Ramos (cell line): ENCODE measurements around the gene ZNF669.

ENCODE experiments used
- in situ Hi-C: fragments of 300-500 bp; cut with MboI; formaldehyde crosslinking; loops from one replicate; pipeline ENCODE4 v1.14.3; 2022; ENCODE audit warnings: low sequenced_read_pairs; ENCODE audit not compliant: unreplicated experiment

ZNF669 gene

GRCh38 chr1:247077876-247078257 is 26.3 kb downstream of the ZNF669 start:
- in situ Hi-C loops = no loop called here

GRCh38 chr1:247077213-247077612 is 26.9 kb downstream of the ZNF669 start:
- in situ Hi-C loops = no loop called here

GRCh38 chr1:247070645-247071044 is 33.5 kb downstream of the ZNF669 start:
- in situ Hi-C loops = no loop called here

- in situ Hi-C loops = no loop called here
Observed at GRCh38 chr1:247064304-247064703, 39.9 kb downstream of the ZNF669 start.

- in situ Hi-C loops = no loop called here
Observed at GRCh38 chr1:247060771-247061170, 43.4 kb downstream of the ZNF669 start.

- in situ Hi-C loops = no loop called here
Observed at GRCh38 chr1:247056071-247056470, 48.1 kb downstream of the ZNF669 start.

- in situ Hi-C loops = no loop called here
Observed at GRCh38 chr1:247054992-247055415, 49.2 kb downstream of the ZNF669 start.
